ENCODE measurements around the gene KIF26A.

KIF26A gene

GRCh38 chr14:104138098-104138717 is at the start of gene KIF26A:
KIF26A (plus strand) TSS chr14:104138587; CDS start chr14:104138723, 136 bp downstream.
- DNase-seq (ENCODE audit: low read depth in 2 of 2): no peak

- no peak for DNase-seq (ENCODE audit: low read depth in 2 of 2)
Observed at GRCh38 chr14:104090071-104090748, 48.2 kb upstream of the KIF26A start.

GRCh38 chr14:104091061-104091926 is 47.1 kb upstream of the KIF26A start:
- no peak for DNase-seq (ENCODE audit: low read depth in 2 of 2)

GRCh38 chr14:104091927-104092771 is 46.2 kb upstream of the KIF26A start:
- no peak for DNase-seq (ENCODE audit: low read depth in 2 of 2)

GRCh38 chr14:104092931-104093365 is 45.4 kb upstream of the KIF26A start:
- DNase-seq (ENCODE audit: low read depth in 2 of 2): no peak

GRCh38 chr14:104093366-104094055 is 44.9 kb upstream of the KIF26A start:
- DNase-seq (ENCODE audit: low read depth in 2 of 2): no peak

- DNase-seq (ENCODE audit: low read depth in 2 of 2): no peak
Observed at GRCh38 chr14:104094056-104094708, 44.2 kb upstream of the KIF26A start.

- peak; percentile 41 to 56 for DNase-seq (ENCODE audit: low read depth in 2 of 2)
Observed at GRCh38 chr14:104094709-104095425, 43.5 kb upstream of the KIF26A start.

GRCh38 chr14:104095426-104096310 is 42.7 kb upstream of the KIF26A start:
- DNase-seq (ENCODE audit: low read depth in 2 of 2): no peak

- DNase-seq (ENCODE audit: low read depth in 2 of 2): no peak
Observed at GRCh38 chr14:104096318-104096717, 42.1 kb upstream of the KIF26A start.

GRCh38 chr14:104096751-104097700 is 41.4 kb upstream of the KIF26A start:
- no peak for DNase-seq (ENCODE audit: low read depth in 2 of 2)

- DNase-seq (ENCODE audit: low read depth in 2 of 2): no peak
Observed at GRCh38 chr14:104098272-104099095, 39.9 kb upstream of the KIF26A start.

- no peak for DNase-seq (ENCODE audit: low read depth in 2 of 2)
Observed at GRCh38 chr14:104099096-104100041, 39.0 kb upstream of the KIF26A start.

- DNase-seq (ENCODE audit: low read depth in 2 of 2): no peak
Observed at GRCh38 chr14:104100171-104101085, 38.0 kb upstream of the KIF26A start.

All from stimulated activated CD8-positive, alpha-beta memory T cell treated with anti-CD3 and anti-CD28 coated beads, Interleukin-2, amount 100 ng/mL, for 1 hour (primary cell).